ENCODE measurements around the gene GPBAR1. TPM values are rescaled to one million over a fixed set of nuclear protein-coding genes. Genes with fewer than 3 reads are reported as not detected.
A peak's percentile ranks its signal among the peaks of the same experiment; 100 is the strongest.

The GPBAR1 gene
- total RNA-seq, 2 experiments from 2014 or later = 0.73 to 0.82 TPM

- no peak for DNase-seq
- no peaks in the 10 kb centered on the region for H3K27me3 Mint-ChIP-seq
- CTCF ChIA-PET = interaction anchor here (0.8 to 15.3 kb wide), 10 partner anchors 8 to 591 kb away, joined by 3 to 243 read pairs (median 10); partner anchors contain the start of genes AAMP, CATIP and PNKD
- peaks cover 7% of the 10 kb centered on the region for H3K36me3 Mint-ChIP-seq
- peak overlapping the region; percentile 86 for H3K4me3 Mint-ChIP-seq
- no peaks in the 10 kb centered on the region for H3K9me3 Mint-ChIP-seq (ENCODE audit: low read depth)
- H3K27ac Mint-ChIP-seq = peak overlapping the region; percentile 98
- peaks cover 69% of the 10 kb centered on the region for H3K4me1 Mint-ChIP-seq
- no peak for ATAC-seq
These were observed 24.8 kb downstream of the GPBAR1 start for GRCh38 chr2:218285604-218286003.

- H3K4me1 Mint-ChIP-seq = peaks cover 77% of the 10 kb centered on the region
- H3K4me3 Mint-ChIP-seq = peak overlapping the region; percentile 86
- CTCF ChIA-PET = interaction anchor here (1.0 to 15.3 kb wide), 14 partner anchors 9 to 590 kb away, joined by 3 to 243 read pairs (median 6); partner anchors contain the start of genes AAMP, CATIP and PNKD
- peak overlapping the region; percentile 98 for H3K27ac Mint-ChIP-seq
- no peaks in the 10 kb centered on the region for H3K9me3 Mint-ChIP-seq (ENCODE audit: low read depth)
- no peaks in the 10 kb centered on the region for H3K27me3 Mint-ChIP-seq
- peaks cover 3% of the 10 kb centered on the region for H3K36me3 Mint-ChIP-seq
- ATAC-seq (peak; percentile 76), DNase-seq (peak; percentile 91)
These were observed 26.0 kb downstream of the GPBAR1 start for GRCh38 chr2:218286570-218287459.

- Mint-ChIP-seq H3K4me3 (peak overlapping the region; percentile 86), H3K9me3 (ENCODE audit: low read depth) (no peaks in the 10 kb centered on the region), H3K27ac (peak overlapping the region; percentile 91), H3K36me3 (peaks cover 3% of the 10 kb centered on the region), H3K4me1 (peaks cover 79% of the 10 kb centered on the region), H3K27me3 (no peaks in the 10 kb centered on the region)
- CTCF ChIA-PET = interaction anchor here (0.6 to 15.3 kb wide), 11 partner anchors 10 to 495 kb away, joined by 3 to 243 read pairs (median 5); partner anchors contain the start of genes AAMP, CATIP and PNKD
- ATAC-seq = no peak
- DNase-seq = no peak
These were observed 29.0 kb downstream of the GPBAR1 start for GRCh38 chr2:218289639-218290315.

- H3K27me3 Mint-ChIP-seq = no peaks in the 10 kb centered on the region
- H3K9me3 Mint-ChIP-seq (ENCODE audit: low read depth) = no peaks in the 10 kb centered on the region
- no peak for ATAC-seq
- H3K4me1 Mint-ChIP-seq = peaks cover 77% of the 10 kb centered on the region
- peak overlapping the region; percentile 91 for H3K27ac Mint-ChIP-seq
- peak overlapping the region; percentile 86 for H3K4me3 Mint-ChIP-seq
- peak; percentile 74 for DNase-seq
- H3K36me3 Mint-ChIP-seq = peaks cover 3% of the 10 kb centered on the region
- CTCF ChIA-PET = interaction anchor here (1.0 to 15.3 kb wide), 13 partner anchors 8 to 557 kb away, joined by 3 to 243 read pairs (median 5); partner anchors contain the start of genes AAMP, CATIP and PNKD
These were observed 29.8 kb downstream of the GPBAR1 start for GRCh38 chr2:218290316-218291261.

GRCh38 chr2:218291318-218292047 lies 30.7 kb downstream of the GPBAR1 start:
- DNase-seq = no peak
- Mint-ChIP-seq H3K9me3 (ENCODE audit: low read depth) (no peaks in the 10 kb centered on the region), H3K27ac (peak overlapping the region; percentile 91), H3K36me3 (peaks cover 2% of the 10 kb centered on the region), H3K4me3 (peak overlapping the region; percentile 86), H3K27me3 (no peaks in the 10 kb centered on the region), H3K4me1 (peaks cover 70% of the 10 kb centered on the region)
- no peak for ATAC-seq
- CTCF ChIA-PET = interaction anchor here (1.0 to 15.3 kb wide), 12 partner anchors 9 to 556 kb away, joined by 3 to 243 read pairs (median 6); partner anchors contain the start of genes AAMP, CATIP and PNKD

- H3K36me3 Mint-ChIP-seq = no peaks in the 10 kb centered on the region
- ATAC-seq (peak; percentile 91), DNase-seq (peak; percentile 80)
- no peaks in the 10 kb centered on the region for H3K9me3 Mint-ChIP-seq (ENCODE audit: low read depth)
- peaks cover 61% of the 10 kb centered on the region for H3K4me1 Mint-ChIP-seq
- no peaks in the 10 kb centered on the region for H3K27me3 Mint-ChIP-seq
- H3K27ac Mint-ChIP-seq = peak within 1 kb of the TSS; percentile 91
- CTCF ChIA-PET = interaction anchor here (0.6 to 15.3 kb wide), 14 partner anchors 9 to 555 kb away, joined by 3 to 243 read pairs (median 5); partner anchors contain the start of genes AAMP, CATIP, CTDSP1 and CXCR1
- peak within 1 kb of the TSS; percentile 86 for H3K4me3 Mint-ChIP-seq
These were observed 31.5 kb downstream of the GPBAR1 start, which contains the start of gene TMBIM1 for GRCh38 chr2:218292048-218293014. TSS of gene TMBIM1 (minus strand) at chr2:218292503. CDS start at chr2:218282141, 10,362 bp downstream.

- peak overlapping the region; percentile 15 for H3K27ac Mint-ChIP-seq
These were observed 33.1 kb downstream of the GPBAR1 start for GRCh38 chr2:218293715-218294429.

GRCh38 chr2:218294430-218295022 lies 33.7 kb downstream of the GPBAR1 start:
- Mint-ChIP-seq H3K4me3 (no peak overlapping the region), H3K36me3 (no peaks in the 10 kb centered on the region), H3K4me1 (peaks cover 44% of the 10 kb centered on the region), H3K9me3 (ENCODE audit: low read depth) (no peaks in the 10 kb centered on the region), H3K27ac (no peak overlapping the region), H3K27me3 (no peaks in the 10 kb centered on the region)
- no peak for ATAC-seq
- CTCF ChIA-PET = interaction anchor here (1.1 to 15.3 kb wide), 3 partner anchors 8 to 21 kb away, joined by 5 to 243 read pairs (median 18); partner anchors contain the start of genes AAMP and PNKD
- no peak for DNase-seq

More at GRCh38 chr2:218293715-218294429, 33.1 kb downstream of the GPBAR1 start:
- H3K4me3 Mint-ChIP-seq = no peak overlapping the region
- no peaks in the 10 kb centered on the region for H3K27me3 Mint-ChIP-seq
- no peaks in the 10 kb centered on the region for H3K9me3 Mint-ChIP-seq (ENCODE audit: low read depth)
- DNase-seq (no peak), ATAC-seq (no peak)
- CTCF ChIA-PET = interaction anchor here (0.7 to 15.3 kb wide), 13 partner anchors 8 to 701 kb away, joined by 3 to 243 read pairs (median 4); partner anchors contain the start of genes AAMP, PNKD and TTLL4
- H3K4me1 Mint-ChIP-seq = peaks cover 49% of the 10 kb centered on the region
- no peaks in the 10 kb centered on the region for H3K36me3 Mint-ChIP-seq

- peaks cover 39% of the 10 kb centered on the region for H3K4me1 Mint-ChIP-seq
- no peaks in the 10 kb centered on the region for H3K36me3 Mint-ChIP-seq
- no peaks in the 10 kb centered on the region for H3K9me3 Mint-ChIP-seq (ENCODE audit: low read depth)
- DNase-seq (no peak), ATAC-seq (no peak)
- H3K4me3 Mint-ChIP-seq = no peak overlapping the region
- CTCF ChIA-PET = interaction anchor here (1.5 to 15.3 kb wide), 4 partner anchors 9 to 72 kb away, joined by 3 to 243 read pairs (median 11); partner anchors contain the start of genes AAMP and PNKD
- no peak overlapping the region for H3K27ac Mint-ChIP-seq
- H3K27me3 Mint-ChIP-seq = no peaks in the 10 kb centered on the region
These were observed 34.2 kb downstream of the GPBAR1 start for GRCh38 chr2:218295029-218295428.

- Mint-ChIP-seq H3K4me3 (no peak overlapping the region), H3K27ac (no peak overlapping the region), H3K9me3 (ENCODE audit: low read depth) (no peaks in the 10 kb centered on the region), H3K4me1 (peaks cover 31% of the 10 kb centered on the region), H3K36me3 (no peaks in the 10 kb centered on the region), H3K27me3 (no peaks in the 10 kb centered on the region)
- ATAC-seq (no peak), DNase-seq (no peak)
- CTCF ChIA-PET = interaction anchor here (1.0 to 15.3 kb wide), 9 partner anchors 10 to 110 kb away, joined by 3 to 243 read pairs (median 4); partner anchors contain the start of genes AAMP, CATIP and PNKD
These were observed 35.4 kb downstream of the GPBAR1 start for GRCh38 chr2:218296200-218296599.
